ENCODE measurements around the gene CPA5.

CPA5 gene

DNA sequence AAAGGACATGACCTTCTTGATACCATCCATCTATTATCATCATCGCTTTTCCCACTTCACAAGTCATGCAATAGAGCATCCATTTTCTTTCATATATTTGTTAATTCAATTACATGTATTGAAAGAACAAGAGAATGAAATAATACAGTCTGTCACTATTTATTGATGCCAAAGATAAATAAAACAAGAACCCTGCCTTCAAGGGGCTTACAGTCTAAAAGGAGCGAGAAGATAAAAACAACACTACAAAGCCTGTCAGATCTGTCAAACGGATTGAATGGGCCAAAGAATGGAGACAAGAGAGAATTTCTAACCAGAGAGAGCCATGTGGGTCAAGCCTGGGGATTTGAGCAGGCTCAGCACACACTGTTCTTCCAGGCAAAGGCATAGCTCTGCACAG, 15.9 kb downstream of the CPA5 start:
- no peak overlapping the region for H3K4me3 ChIP-seq (ENCODE audit: insufficient read length, low read depth)
- H3K9ac ChIP-seq (ENCODE audit: insufficient read length, low read depth) = no peak overlapping the region
- TF ChIP-seq SUZ12 (IDR thresholded peaks at IDR 0.05; ENCODE audit: extremely low read depth, insufficient read depth, insufficient read length) (no peak), ZNF274 (IDR thresholded peaks at IDR 0.05; ENCODE audit: low read depth, low read length) (no peak), YY1 (IDR thresholded peaks at IDR 0.05; ENCODE audit: insufficient read depth, insufficient read length) (no peak)
- H3K27me3 ChIP-seq (ENCODE audit: insufficient read depth, insufficient read length) = no peaks in the 10 kb centered on the region
- peaks cover 26% of the 10 kb centered on the region for H3K9me3 ChIP-seq (ENCODE audit: insufficient read depth, low read length)
- no peaks in the 10 kb centered on the region for H3K36me3 ChIP-seq (ENCODE audit: insufficient read depth, insufficient read length, low read length)
- DNase-seq (ENCODE audit: low read depth, low spot score) = no peak
- H3K4me1 ChIP-seq (ENCODE audit: insufficient read depth, insufficient read length) = no peaks in the 10 kb centered on the region

DNA sequence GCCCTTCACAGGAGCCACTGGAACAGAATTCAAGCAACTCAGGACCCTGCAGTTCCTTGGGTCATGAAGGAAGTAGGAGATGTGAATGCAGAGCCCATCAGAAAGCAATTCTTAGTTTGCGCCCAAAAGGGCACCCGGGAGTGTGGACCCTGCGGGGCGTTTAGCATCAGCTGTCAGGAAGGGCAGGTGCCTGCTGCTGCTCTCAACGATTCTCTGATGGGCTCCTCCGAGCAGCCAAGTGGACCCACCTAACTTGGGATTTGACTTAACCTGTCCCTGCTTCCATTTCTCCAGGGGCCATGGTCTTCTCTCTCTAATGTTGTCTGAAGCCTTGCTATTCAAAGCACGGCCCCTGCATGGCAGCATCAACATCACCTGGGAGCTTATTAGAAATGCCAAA, 17.1 kb downstream of the CPA5 start:
- no peak for TF ChIP-seq YY1 (IDR thresholded peaks at IDR 0.05; ENCODE audit: insufficient read depth, insufficient read length)
- TF ChIP-seq ZNF274 (IDR thresholded peaks at IDR 0.05; ENCODE audit: low read depth, low read length) = no peak
- TF ChIP-seq SUZ12 (IDR thresholded peaks at IDR 0.05; ENCODE audit: extremely low read depth, insufficient read depth, insufficient read length) = no peak
- Histone ChIP-seq H3K4me1 (ENCODE audit: insufficient read depth, insufficient read length) (no peaks in the 10 kb centered on the region), H3K36me3 (ENCODE audit: insufficient read depth, insufficient read length, low read length) (no peaks in the 10 kb centered on the region), H3K9me3 (ENCODE audit: insufficient read depth, low read length) (peaks cover 26% of the 10 kb centered on the region), H3K9ac (ENCODE audit: insufficient read length, low read depth) (no peak overlapping the region), H3K27me3 (ENCODE audit: insufficient read depth, insufficient read length) (no peaks in the 10 kb centered on the region), H3K4me3 (ENCODE audit: insufficient read length, low read depth) (no peak overlapping the region)
- DNase-seq (ENCODE audit: low read depth, low spot score) = no peak

DNA sequence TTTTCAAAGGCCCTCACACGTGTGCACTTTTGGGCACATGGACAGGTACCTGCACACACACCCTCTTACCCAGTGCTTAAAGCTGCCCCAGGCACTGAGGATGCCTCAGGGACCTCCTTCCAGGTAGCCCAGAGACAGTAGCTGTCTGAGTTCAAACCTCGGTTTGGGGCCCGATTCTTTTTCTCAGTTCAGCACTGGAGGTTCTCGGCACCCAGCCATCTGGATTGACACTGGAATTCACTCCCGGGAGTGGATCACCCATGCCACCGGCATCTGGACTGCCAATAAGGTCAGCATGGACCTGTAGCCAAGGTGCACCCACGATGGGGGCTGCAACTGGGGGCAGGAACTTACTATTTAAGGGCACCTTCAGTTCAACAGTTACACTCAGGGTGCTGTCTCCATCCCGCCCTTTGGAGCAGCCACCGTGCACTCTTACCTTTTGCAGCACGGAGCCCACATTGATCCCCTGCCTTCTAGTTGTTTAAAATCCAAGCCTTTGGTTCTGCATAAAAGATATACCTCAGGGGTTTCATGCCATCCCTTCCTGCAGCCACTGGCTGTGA, 17.7 kb downstream of the CPA5 start:
- TF ChIP-seq ZNF274 (IDR thresholded peaks at IDR 0.05; ENCODE audit: low read depth, low read length) (no peak), YY1 (IDR thresholded peaks at IDR 0.05; ENCODE audit: insufficient read depth, insufficient read length) (no peak), SUZ12 (IDR thresholded peaks at IDR 0.05; ENCODE audit: extremely low read depth, insufficient read depth, insufficient read length) (no peak)
- H3K9ac ChIP-seq (ENCODE audit: insufficient read length, low read depth) = no peak overlapping the region
- no peak for DNase-seq (ENCODE audit: low read depth, low spot score)
- peaks cover 26% of the 10 kb centered on the region for H3K9me3 ChIP-seq (ENCODE audit: insufficient read depth, low read length)
- no peaks in the 10 kb centered on the region for H3K4me1 ChIP-seq (ENCODE audit: insufficient read depth, insufficient read length)
- no peak overlapping the region for H3K4me3 ChIP-seq (ENCODE audit: insufficient read length, low read depth)
- no peaks in the 10 kb centered on the region for H3K27me3 ChIP-seq (ENCODE audit: insufficient read depth, insufficient read length)
- H3K36me3 ChIP-seq (ENCODE audit: insufficient read depth, insufficient read length, low read length) = no peaks in the 10 kb centered on the region

DNA sequence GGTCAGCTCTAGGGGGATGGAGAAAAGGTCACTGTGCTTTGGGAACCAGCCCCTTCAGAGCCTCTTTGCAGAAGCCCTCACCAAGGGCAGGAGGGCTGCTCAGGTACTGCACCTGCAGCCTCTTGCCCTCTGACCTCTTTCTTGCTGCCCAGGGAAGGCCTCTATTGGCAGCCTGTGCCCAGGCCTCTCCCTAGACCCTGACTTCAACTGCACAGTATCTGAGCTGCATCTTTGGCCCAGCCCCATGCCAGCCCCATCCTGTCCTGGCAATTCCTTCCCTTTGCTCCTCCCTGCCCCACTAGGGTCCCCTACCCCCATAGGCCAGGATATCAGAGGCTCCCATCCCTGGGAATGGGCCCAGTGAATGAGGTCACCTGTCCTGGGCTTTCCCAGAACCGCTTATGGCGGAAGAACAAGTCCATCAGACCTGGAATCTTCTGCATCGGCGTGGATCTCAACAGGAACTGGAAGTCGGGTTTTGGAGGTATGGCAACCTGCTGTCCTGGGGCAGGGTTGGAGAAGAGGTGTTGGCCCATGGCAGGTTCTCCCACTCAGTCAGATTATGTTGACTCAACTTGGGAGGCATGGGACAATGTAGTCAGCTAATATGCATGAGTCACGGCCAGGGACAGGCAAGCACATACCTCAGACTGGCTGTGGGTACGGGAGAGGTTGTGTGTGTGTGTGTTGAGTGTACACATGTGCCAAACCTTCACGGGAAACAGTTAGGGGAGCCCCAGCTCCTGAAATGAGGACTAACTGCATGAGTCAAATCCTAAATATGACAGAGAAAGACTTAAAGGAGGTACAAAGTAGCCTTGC, 18.6 kb downstream of the CPA5 start:
- peaks cover 26% of the 10 kb centered on the region for H3K9me3 ChIP-seq (ENCODE audit: insufficient read depth, low read length)
- no peak for TF ChIP-seq YY1 (IDR thresholded peaks at IDR 0.05; ENCODE audit: insufficient read depth, insufficient read length)
- no peak for TF ChIP-seq SUZ12 (IDR thresholded peaks at IDR 0.05; ENCODE audit: extremely low read depth, insufficient read depth, insufficient read length)
- TF ChIP-seq ZNF274 (IDR thresholded peaks at IDR 0.05; ENCODE audit: low read depth, low read length) = no peak
- no peak overlapping the region for H3K9ac ChIP-seq (ENCODE audit: insufficient read length, low read depth)
- no peak for DNase-seq (ENCODE audit: low read depth, low spot score)
- H3K27me3 ChIP-seq (ENCODE audit: insufficient read depth, insufficient read length) = no peaks in the 10 kb centered on the region
- no peaks in the 10 kb centered on the region for H3K36me3 ChIP-seq (ENCODE audit: insufficient read depth, insufficient read length, low read length)
- no peaks in the 10 kb centered on the region for H3K4me1 ChIP-seq (ENCODE audit: insufficient read depth, insufficient read length)
- no peak overlapping the region for H3K4me3 ChIP-seq (ENCODE audit: insufficient read length, low read depth)

DNA sequence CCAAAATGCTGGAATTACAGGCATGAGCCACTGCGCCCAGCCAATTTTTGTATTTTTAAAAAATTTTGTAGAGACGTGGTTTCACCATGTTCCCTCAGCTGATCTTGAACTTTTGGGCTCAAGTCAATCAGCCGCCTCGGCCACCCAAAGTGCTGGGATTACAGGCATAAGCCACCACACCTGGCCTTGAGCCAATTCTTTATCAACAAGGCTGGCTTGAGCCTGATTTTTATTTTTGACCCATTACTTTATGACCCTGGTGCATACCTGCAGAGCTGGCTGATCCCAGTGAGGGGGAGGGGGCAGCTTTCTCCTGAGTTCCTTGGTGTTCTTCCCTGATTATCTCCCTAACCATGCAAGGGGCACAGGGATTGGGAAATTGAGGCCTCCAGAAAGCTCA, 19.8 kb downstream of the CPA5 start:
- TF ChIP-seq ZNF274 (IDR thresholded peaks at IDR 0.05; ENCODE audit: low read depth, low read length) (no peak), YY1 (IDR thresholded peaks at IDR 0.05; ENCODE audit: insufficient read depth, insufficient read length) (no peak), SUZ12 (IDR thresholded peaks at IDR 0.05; ENCODE audit: extremely low read depth, insufficient read depth, insufficient read length) (no peak)

DNA sequence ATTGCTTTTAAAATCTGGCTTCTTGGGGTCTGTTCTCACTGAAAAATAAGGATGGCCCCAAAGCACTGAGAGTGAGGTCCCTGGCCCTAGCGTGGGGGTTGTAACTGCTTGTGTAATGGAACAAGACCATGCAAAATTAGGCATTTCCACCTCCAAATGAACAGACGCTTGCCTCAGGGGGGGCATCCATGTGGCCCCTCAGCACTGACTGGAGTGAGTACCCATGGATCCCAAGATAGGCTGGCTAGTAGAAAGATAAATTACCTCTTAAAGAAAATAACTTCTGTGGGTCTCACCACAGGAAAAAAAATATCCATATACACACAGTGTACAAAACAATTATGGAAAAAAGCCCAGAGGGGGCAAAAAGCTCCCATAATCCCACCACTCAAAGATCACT, 20.5 kb downstream of the CPA5 start:
- DNase-seq (ENCODE audit: low read depth, low spot score) = no peak
- H3K9ac ChIP-seq (ENCODE audit: insufficient read length, low read depth) = no peak overlapping the region
- TF ChIP-seq SUZ12 (IDR thresholded peaks at IDR 0.05; ENCODE audit: extremely low read depth, insufficient read depth, insufficient read length) (no peak), YY1 (IDR thresholded peaks at IDR 0.05; ENCODE audit: insufficient read depth, insufficient read length) (no peak), ZNF274 (IDR thresholded peaks at IDR 0.05; ENCODE audit: low read depth, low read length) (no peak)
- peaks cover 8% of the 10 kb centered on the region for H3K9me3 ChIP-seq (ENCODE audit: insufficient read depth, low read length)
- peaks cover 7% of the 10 kb centered on the region for H3K4me1 ChIP-seq (ENCODE audit: insufficient read depth, insufficient read length)
- H3K27me3 ChIP-seq (ENCODE audit: insufficient read depth, insufficient read length) = no peaks in the 10 kb centered on the region
- H3K4me3 ChIP-seq (ENCODE audit: insufficient read length, low read depth) = no peak overlapping the region
- no peaks in the 10 kb centered on the region for H3K36me3 ChIP-seq (ENCODE audit: insufficient read depth, insufficient read length, low read length)

More for the DNA sequence above, 19.8 kb downstream of the CPA5 start:
- no peaks in the 10 kb centered on the region for H3K27me3 ChIP-seq (ENCODE audit: insufficient read depth, insufficient read length)
- H3K9me3 ChIP-seq (ENCODE audit: insufficient read depth, low read length) = peaks cover 15% of the 10 kb centered on the region
- H3K36me3 ChIP-seq (ENCODE audit: insufficient read depth, insufficient read length, low read length) = no peaks in the 10 kb centered on the region
- H3K9ac ChIP-seq (ENCODE audit: insufficient read length, low read depth) = no peak overlapping the region
- no peak for DNase-seq (ENCODE audit: low read depth, low spot score)
- peaks cover 6% of the 10 kb centered on the region for H3K4me1 ChIP-seq (ENCODE audit: insufficient read depth, insufficient read length)
- no peak overlapping the region for H3K4me3 ChIP-seq (ENCODE audit: insufficient read length, low read depth)

All from NT2/D1 (cell line).